HG03432 (cell line): ENCODE measurements around the gene MGMT.

Experiments
- ATAC-seq: cut with Tn5 transposase; IDR thresholded peaks from one replicate; pipeline ENCODE4 v1.9.1; 2021; ENCODE audit warnings: mild to moderate bottlenecking, moderate library complexity; ENCODE audit not compliant: unreplicated experiment

The MGMT gene

DNA sequence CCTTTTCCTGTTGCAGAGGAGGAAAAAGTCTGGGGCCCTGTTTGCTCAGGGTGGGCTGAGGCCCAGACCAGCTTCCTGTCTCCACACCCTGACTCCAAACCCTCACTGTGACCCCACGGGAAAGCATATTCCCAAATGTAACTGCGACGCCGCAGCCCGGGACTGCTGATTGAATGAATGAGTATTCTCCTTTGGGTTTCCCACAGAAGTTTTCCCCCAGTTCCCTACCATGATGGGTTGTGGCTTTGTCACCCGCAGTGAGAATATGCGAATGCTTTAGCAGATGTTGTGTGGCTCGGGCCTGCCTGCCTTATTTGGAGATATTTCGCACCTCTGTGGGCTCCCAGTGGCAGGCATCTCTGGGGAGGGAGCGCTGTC, 50.6 kb downstream of the MGMT start:
- no peak for ATAC-seq

DNA sequence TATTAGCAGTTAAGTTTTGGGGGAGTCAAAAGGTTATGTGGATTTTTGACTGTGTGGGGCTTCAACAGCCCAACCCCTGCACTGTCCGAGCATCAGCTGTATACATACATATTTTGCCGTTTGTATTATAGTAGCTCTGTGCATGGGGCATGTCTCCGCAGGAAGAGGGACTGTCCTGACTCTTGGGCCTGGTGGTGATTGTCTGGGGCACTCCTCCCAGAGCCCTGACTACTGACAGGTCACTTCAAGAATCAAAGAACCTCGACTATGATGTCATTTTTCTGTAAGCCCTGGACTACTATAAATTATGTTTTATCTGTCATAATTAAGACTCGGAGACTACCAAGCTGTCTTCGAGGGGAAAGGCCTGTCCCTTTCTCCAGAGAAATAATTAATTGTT, 51.8 kb downstream of the MGMT start:
- no peak for ATAC-seq

- no peak for ATAC-seq
Measured at GRCh38 chr10:129520440-129521080, 53.5 kb downstream of the MGMT start.

DNA sequence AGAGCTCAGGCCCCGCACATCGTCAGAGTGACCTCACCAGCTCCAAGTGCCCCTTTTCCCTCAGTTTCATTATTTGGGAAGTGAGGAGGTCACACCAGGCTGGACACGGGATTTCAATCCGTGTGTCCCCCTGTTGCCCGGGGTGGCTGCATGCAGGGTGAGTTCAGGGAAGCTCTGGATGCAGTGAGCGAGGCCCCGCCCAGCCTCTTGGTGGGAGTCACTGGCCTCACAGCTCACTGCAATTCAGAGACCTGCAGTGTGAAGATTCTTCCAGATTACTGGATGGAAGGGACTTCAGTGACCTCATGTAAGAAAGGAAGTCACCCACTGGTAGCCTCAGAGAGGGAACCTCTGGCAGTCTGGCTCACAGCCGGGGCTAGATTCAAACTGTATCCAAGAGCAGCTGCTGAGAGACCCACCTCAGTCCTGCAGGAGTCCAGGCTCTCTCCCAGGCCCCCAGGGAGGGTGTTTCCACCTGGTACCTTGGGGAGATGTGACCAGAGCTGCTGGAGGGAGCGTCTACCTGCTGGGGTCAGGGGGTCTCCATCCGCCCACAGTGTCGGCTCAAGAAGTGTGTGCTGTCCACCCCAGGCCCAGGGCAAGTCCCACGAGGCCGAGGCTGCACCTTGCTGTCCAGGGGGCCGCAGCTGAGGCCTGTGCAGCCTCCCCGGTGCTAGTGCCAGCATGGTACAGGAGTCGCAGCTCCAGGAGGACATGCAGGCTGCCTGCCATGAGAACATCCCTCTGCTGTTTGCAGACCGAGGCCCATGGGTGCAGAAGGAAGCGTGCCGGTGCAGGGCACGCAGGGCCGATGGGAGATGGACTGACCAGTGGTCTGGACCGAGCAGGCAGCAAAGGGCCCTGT, 54.4 kb downstream of the MGMT start:
- no peak for ATAC-seq

- ATAC-seq: no peak
Measured at GRCh38 chr10:129522041-129522585, 55.1 kb downstream of the MGMT start.

DNA sequence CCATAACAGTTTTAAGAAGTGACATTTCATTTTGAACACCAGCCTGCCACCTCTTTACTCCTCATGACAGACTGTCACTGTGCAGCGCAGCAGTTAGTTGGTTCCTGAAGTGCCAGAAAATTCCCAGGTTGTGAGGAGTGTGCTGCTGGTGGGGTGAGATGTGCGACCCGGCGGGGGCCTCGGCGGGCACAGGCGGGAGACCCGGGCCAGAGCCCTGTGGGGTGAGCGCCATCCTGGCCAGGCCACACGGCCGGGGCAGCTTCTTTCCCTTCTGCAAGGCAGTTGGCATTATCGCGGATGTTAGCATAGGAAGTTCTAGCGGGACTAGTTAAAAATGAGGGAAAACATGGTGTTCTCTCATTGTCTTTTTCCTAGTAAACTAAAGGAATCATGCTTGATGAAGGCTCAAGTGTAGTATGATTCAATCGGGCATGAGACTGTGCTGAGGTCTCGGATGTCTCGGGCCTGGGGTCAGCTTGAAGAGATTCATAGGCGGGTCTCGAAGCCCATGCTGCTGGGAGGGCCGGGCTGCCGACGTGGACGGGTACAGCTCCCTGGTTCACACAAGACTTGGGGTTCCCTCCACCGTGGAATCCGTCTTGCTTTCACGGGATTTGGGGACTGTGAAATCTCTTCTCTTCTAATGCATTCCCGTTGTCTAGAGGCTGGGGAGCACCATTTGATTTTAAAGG, 56.1 kb downstream of the MGMT start:
- ATAC-seq: no peak

DNA sequence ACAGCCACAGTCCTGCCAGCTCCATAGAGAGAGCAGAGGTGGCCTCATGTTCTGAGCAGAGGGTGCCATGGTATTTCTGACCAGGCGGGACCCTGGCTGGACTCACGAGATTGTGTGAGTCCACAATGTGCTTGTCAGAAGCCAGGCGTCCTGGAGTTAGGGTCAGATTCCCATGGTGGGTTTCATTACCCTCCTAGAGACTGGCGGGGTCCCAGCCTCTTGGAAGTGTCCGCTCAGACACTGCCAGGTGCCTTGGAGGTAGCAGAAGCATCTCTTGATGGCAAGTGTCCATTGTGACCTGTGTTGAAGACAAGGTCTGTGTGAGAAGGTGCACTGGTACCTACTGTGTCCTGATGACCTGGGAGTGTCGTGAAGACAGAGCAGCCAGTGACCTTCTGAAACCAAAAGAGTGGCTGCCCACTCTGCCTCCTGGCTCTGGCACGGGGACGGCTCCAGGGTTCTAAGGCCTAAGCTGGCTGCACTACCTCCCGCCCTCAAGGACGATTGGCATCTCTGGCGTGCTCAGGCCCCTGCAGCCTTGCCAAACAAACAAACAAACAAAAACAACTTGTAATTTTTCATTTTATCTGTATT, 56.8 kb downstream of the MGMT start:
- ATAC-seq: no peak

DNA sequence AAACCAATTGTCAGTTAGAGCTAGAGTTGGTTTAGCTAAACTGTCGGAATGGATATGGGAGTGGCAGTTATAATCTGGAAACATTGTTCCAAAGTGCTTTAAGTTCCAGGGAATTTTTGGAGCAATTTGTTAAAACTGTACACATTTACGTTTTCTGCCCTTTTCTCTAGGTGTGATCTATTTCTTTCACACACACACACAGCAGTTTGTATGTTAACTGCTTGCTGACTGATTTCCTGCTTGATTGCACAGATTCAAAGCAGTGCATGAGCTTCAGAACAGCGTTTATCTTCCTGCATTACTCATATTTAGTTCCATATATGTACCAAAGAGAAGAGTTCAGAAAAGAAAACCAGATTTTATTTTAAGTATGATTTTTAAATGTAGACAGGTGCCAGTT, 57.9 kb downstream of the MGMT start:
- ATAC-seq: no peak

DNA sequence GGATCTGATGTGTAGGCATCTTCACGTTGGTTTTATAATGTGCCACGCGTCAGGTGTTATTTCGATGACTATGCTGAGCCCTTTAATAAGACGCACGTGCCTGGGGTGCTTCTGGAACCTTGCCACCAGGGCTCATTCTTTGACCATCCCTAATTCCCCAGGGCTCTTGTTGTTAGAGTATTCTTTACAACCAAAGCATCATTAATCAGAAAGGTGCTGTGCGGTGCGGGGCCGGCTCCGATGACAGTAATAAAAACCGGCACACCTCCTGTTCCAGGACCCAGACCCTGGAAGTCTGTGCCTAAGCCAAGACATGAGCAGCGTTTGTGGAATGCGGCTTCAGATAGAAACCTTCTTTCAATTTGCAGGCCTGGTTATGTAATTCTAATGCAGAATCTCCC, 58.4 kb downstream of the MGMT start:
- no peak for ATAC-seq

DNA sequence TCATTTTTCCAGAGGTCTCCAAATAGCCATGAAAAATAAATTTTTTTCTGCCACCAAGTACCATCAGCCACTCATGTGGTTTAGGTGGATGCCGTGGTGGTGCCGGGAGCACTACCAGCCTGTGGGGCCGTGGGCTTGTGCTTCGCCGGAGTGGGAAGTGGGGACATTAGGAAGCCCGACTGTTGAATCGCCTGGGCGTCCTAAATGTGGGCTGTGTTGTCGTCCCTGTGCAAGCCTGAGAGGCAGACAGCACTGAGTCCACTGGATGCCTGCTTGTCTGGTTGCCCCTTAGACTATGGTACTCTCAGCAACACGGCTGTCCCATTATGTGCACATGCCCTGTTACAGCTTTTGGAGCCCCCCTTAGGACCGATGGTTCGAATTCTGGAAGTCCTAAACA, 59.9 kb downstream of the MGMT start:
- ATAC-seq: no peak

- ATAC-seq: no peak
Measured at GRCh38 chr10:129528376-129528978, 61.4 kb downstream of the MGMT start.

GRCh38 chr10:129530581-129530980, 63.5 kb downstream of the MGMT start:
- ATAC-seq: no peak

DNA sequence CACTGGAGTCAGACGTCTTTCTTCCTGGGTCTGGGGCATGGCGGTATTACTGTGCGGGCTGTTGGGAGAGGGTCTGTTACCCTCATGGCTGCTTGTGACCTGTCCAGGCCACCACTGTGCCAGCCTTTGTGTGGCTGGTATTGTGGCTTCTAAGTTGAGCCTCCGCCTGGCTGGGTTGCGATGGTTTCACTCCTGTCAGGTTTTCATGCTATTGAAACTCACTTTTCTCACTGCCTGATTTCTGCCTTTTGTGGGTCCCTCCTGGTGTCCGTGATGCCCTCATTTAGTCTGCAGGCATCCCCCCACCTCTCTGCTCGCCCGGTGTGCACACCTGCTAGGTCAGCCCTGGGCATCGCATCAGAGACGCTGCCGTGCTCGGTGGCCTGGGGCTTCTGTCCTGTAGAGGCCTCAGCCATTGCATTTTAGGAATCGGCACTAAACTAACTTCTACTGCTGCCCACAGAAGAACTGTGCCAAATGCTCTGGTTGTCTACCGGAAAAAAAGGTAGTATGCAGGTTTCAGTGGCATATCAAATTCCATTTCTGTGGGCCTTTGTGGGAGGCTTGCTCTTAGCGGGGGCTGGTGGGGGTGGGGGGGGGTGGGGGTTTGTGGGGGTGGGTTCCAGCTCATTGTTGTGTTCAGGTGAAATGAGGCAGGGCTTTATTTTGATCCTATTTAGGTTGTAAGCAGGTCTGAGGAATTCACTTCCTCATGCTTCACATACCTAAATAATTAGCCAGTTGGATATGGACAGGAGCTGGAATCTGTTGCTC, 64.3 kb downstream of the MGMT start:
- ATAC-seq: no peak

GRCh38 chr10:129531969-129532660, 65.1 kb downstream of the MGMT start:
- no peak for ATAC-seq

GRCh38 chr10:129532838-129533237, 65.8 kb downstream of the MGMT start:
- ATAC-seq: no peak

DNA sequence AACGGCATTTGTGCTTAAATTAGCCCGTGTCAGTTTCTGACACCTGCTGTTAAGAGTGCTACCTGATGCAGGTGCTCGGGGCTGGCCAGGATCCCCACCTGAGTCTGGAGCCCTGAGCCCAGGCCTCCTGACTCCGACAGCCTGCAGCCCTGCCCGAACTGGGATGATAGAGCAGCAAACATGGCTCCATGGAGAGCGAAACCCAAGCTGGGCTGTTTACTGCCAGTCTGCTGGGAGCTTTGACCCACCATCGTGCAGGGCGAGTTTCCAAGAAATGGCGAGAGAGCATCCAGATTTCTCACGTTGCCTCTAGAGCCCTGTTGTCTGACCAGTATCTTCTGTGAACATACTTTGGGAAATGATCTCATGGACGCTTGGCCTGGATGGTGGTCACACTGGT, 66.2 kb downstream of the MGMT start:
- no peak for ATAC-seq

GRCh38 chr10:129534826-129535225, 67.8 kb downstream of the MGMT start:
- ATAC-seq: no peak

GRCh38 chr10:129536336-129536735, 69.3 kb downstream of the MGMT start:
- no peak for ATAC-seq

- ATAC-seq: no peak
Measured at GRCh38 chr10:129537151-129537550, 70.1 kb downstream of the MGMT start.

DNA sequence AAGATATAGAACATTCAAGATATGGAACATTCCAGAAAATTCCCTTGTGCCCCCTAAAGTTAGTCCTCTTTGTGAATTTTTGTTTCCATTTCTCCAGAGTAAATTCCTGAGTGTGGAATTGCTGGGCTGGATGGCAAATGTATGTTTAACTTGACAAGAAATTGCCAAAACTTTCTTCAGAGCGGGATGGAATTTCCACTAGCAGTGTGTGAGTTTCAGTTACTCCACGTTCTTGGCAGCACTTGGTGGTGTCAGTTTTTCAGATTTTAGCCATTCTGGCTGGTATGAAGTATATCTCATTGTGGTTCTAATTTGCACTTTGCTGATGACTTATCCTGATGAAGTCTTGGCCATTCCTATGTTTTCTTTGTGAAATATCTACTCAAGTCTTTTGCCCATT, 71.2 kb downstream of the MGMT start:
- no peak for ATAC-seq
